ENCODE data around the gene CILP2. TPM values are rescaled to one million over a fixed set of nuclear protein-coding genes. Genes with fewer than 3 reads are reported as not detected.

CILP2 gene
- total RNA-seq, 3 donors from 2014 or later = 0.09 TPM; not detected in 2

DNA sequence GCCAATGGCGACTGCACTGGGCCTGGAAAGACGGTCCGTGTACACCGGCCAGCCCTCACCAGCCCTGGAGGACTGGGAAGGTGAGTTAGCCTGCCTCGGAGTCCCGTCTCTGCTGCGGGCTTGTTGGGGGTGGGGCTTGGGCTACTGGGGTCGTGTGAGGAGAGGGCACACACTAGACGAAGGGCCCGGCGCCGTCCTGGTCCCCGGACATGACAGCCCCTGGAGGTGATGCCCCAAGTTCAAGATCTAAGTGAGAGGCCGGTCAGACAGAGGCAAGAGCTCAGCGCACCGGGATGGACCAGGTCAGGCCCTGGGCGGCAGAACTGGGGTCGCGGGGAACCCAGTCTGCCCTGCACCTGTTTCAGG is 1.6 kb downstream of the CILP2 start:
- no peaks in the 10 kb centered on the region for H3K36me3 ChIP-seq (ENCODE audit: low read depth)
- no peak for ATAC-seq
- intact Hi-C loops (cut with DNase I, micrococcal nuclease) = no loop called here
- no peak for DNase-seq
- no peak overlapping the region for H3K4me3 ChIP-seq
- TF ChIP-seq, protein P1, sequence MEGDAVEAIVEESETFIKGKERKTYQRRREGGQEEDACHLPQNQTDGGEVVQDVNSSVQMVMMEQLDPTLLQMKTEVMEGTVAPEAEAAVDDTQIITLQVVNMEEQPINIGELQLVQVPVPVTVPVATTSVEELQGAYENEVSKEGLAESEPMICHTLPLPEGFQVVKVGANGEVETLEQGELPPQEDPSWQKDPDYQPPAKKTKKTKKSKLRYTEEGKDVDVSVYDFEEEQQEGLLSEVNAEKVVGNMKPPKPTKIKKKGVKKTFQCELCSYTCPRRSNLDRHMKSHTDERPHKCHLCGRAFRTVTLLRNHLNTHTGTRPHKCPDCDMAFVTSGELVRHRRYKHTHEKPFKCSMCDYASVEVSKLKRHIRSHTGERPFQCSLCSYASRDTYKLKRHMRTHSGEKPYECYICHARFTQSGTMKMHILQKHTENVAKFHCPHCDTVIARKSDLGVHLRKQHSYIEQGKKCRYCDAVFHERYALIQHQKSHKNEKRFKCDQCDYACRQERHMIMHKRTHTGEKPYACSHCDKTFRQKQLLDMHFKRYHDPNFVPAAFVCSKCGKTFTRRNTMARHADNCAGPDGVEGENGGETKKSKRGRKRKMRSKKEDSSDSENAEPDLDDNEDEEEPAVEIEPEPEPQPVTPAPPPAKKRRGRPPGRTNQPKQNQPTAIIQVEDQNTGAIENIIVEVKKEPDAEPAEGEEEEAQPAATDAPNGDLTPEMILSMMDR (IDR thresholded peaks at IDR 0.05) = no peak
- H3K4me1 ChIP-seq (ENCODE audit: low read depth) = peaks cover 20% of the 10 kb centered on the region
- H3K9me3 ChIP-seq = no peaks in the 10 kb centered on the region

- H3K4me3 ChIP-seq = no peak overlapping the region
- TF ChIP-seq, protein P1 (IDR thresholded peaks at IDR 0.05) = no peak
- H3K9me3 ChIP-seq = no peaks in the 10 kb centered on the region
- H3K4me1 ChIP-seq (ENCODE audit: low read depth) = peaks cover 20% of the 10 kb centered on the region
- ATAC-seq = peak; percentile 67
- no peaks in the 10 kb centered on the region for H3K36me3 ChIP-seq (ENCODE audit: low read depth)
- intact Hi-C loops (cut with DNase I, micrococcal nuclease) = no loop called here
- peak; percentile 84 to 88 (median 87) for DNase-seq
Measured at GRCh38 chr19:19540064-19540714, 2.1 kb downstream of the CILP2 start.

DNA sequence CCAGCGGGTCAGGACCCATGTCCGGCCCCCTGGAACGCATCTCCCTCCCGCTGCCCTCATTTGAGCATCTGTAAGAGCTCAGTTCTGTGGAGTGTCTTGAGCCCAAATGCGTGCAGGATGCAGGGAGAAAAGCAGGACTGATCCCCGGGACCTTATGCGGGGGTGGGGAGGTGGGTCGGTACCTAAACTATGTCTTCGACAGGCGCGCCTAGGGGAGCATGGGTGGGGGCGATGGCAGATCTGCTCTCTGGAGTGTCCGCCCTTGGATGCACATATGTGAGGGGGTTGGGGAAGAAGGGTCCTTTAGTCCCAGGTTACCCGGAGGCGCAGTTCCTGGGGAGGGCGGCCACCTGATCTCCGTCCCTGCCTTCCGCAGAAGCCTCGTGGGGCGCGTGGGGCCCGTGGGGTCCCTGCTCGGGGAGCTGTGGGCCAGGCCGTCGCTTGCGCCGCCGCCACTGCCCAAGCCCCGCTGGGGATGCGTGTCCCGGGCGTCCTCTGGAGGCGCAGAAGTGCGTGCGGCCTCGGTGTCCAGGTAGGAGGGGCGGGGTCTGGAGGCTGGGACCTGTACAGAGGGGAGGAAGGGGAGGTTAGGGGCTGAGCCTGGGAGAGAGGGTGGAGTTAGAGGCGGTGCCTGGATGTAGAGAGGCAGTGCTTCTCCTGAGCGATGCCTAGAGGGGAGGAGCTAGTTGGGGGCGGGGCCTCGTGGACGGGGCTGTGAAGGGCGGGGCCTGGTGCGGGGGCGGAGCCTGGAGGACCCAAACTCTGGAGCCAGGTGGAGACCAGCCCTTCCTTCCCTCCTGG is 2.9 kb downstream of the CILP2 start:
- Histone ChIP-seq H3K9me3 (no peaks in the 10 kb centered on the region), H3K36me3 (ENCODE audit: low read depth) (no peaks in the 10 kb centered on the region), H3K4me1 (ENCODE audit: low read depth) (peaks cover 20% of the 10 kb centered on the region), H3K4me3 (no peak overlapping the region)
- TF ChIP-seq, protein P1 (IDR thresholded peaks at IDR 0.05) = no peak
- intact Hi-C loops (cut with DNase I, micrococcal nuclease) = no loop called here
- ATAC-seq (peak; percentile 78), DNase-seq (peak; percentile 62 to 79 (median 72))

- H3K9me3 ChIP-seq = no peaks in the 10 kb centered on the region
- TF ChIP-seq, protein P1 (IDR thresholded peaks at IDR 0.05) = no peak
- no peak for DNase-seq
- no peak for ATAC-seq
- peaks cover 20% of the 10 kb centered on the region for H3K4me1 ChIP-seq (ENCODE audit: low read depth)
- H3K36me3 ChIP-seq (ENCODE audit: low read depth) = no peaks in the 10 kb centered on the region
- no peak overlapping the region for H3K4me3 ChIP-seq
- intact Hi-C loops (cut with DNase I, micrococcal nuclease) = no loop called here
Measured at GRCh38 chr19:19541616-19542015, 3.6 kb downstream of the CILP2 start.

DNA sequence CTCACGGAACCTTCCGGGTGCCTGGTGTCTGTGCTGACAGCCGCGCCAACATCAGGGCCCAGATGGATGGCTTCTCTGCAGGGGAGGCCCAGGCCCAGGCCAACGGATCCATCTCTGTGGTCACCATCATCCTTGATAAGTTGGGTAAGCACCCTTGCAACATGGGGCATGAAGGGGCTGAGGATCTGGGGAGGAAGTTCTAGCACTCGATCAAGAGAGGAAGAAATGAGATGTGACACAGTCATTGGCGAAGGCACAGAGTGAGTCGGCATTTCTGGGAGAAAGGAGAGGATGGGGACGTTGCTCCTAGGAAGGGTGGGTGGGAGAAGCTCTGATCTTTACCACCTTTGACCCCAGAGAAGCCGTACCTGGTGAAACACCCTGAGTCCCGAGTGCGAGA is 4.4 kb downstream of the CILP2 start:
- intact Hi-C loops (cut with DNase I, micrococcal nuclease) = no loop called here
- H3K4me1 ChIP-seq (ENCODE audit: low read depth) = peaks cover 18% of the 10 kb centered on the region
- DNase-seq (no peak), ATAC-seq (no peak)
- H3K36me3 ChIP-seq (ENCODE audit: low read depth) = no peaks in the 10 kb centered on the region
- no peak overlapping the region for H3K4me3 ChIP-seq
- H3K9me3 ChIP-seq = no peaks in the 10 kb centered on the region
- TF ChIP-seq, protein P1 (IDR thresholded peaks at IDR 0.05) = no peak
